GM19023 (cell line): ENCODE data around the gene PIGT.
"Not testable (repeated sequence)": the region's sequence is repeated elsewhere in the genome, so short reads cannot be mapped to it uniquely, and the experiment has no call there.

Experiments
- ATAC-seq: cut with Tn5 transposase; IDR thresholded peaks from one replicate; pipeline ENCODE4 v1.9.1; 2021; ENCODE audit warnings: mild to moderate bottlenecking, moderate library complexity; ENCODE audit not compliant: unreplicated experiment

The PIGT gene

GRCh38 chr20:45459606-45460005 is 43.7 kb downstream of the PIGT start:
- ATAC-seq, result no peak

GRCh38 chr20:45461225-45461624 is 45.3 kb downstream of the PIGT start:
- ATAC-seq, result no peak

GRCh38 chr20:45462711-45463509 is 47.0 kb downstream of the PIGT start:
- no peak for ATAC-seq

- ATAC-seq, result no peak
Measured at GRCh38 chr20:45463709-45464108, 47.8 kb downstream of the PIGT start.

GRCh38 chr20:45465491-45466266 is 49.7 kb downstream of the PIGT start:
- no peak for ATAC-seq

- no peak for ATAC-seq
Measured at GRCh38 chr20:45467172-45467571, 51.2 kb downstream of the PIGT start.

GRCh38 chr20:45467861-45468260 is 51.9 kb downstream of the PIGT start:
- no peak for ATAC-seq

GRCh38 chr20:45469336-45470261 is 53.7 kb downstream of the PIGT start, which contains the start of gene WFDC2:
Gene WFDC2, plus strand, starts transcription at chr20:45469753. Its CDS starts 29 bp downstream, at chr20:45469782.
- no peak for ATAC-seq

- ATAC-seq, result peak; percentile 70
Measured at GRCh38 chr20:45470262-45470931, 54.5 kb downstream of the PIGT start.

- ATAC-seq, result peak; percentile 27
Measured at GRCh38 chr20:45470937-45471336, 55.0 kb downstream of the PIGT start.

- ATAC-seq, result not testable (repeated sequence)
Measured at GRCh38 chr20:45472286-45472685, 56.3 kb downstream of the PIGT start.
